Stimulated activated naive CD8-positive, alpha-beta T cell treated with anti-CD3 and anti-CD28 coated beads, Interleukin-15, Interleukin-2, amounts not matched to agents 100 U/mL and 50 U/mL, for 24 hours (primary cell): ENCODE measurements around the gene C3orf20.

Experiments
- ATAC-seq: fragments of 150-1000 bp; cut with Tn5 transposase; one replicate; pipeline ENCODE4 v1.10.0; 2021
- DNase-seq: peaks from one replicate; pipeline ENCODE4 v3.0.0; 2021

C3orf20 gene

DNA sequence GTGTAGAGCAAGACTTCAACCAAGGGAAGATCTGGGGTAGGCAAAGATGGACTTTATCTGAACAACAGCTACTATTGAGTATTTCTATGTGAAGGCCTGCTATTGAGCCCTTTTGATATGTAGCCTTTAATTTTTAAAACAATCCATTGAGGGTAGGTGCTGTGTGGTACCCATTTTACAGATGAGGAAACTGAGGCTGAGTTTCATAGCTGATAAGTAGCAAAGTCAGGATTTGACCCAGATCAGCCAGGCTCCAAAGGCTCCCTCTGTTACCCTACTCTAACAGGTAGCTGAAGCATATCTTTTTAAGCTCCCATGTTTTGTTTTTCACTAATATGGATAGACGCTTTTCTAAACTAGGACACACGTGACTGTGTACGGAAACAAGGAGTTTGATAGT is 141.4 kb downstream of the C3orf20 start:
- ATAC-seq = no peak
- DNase-seq = no peak

DNA sequence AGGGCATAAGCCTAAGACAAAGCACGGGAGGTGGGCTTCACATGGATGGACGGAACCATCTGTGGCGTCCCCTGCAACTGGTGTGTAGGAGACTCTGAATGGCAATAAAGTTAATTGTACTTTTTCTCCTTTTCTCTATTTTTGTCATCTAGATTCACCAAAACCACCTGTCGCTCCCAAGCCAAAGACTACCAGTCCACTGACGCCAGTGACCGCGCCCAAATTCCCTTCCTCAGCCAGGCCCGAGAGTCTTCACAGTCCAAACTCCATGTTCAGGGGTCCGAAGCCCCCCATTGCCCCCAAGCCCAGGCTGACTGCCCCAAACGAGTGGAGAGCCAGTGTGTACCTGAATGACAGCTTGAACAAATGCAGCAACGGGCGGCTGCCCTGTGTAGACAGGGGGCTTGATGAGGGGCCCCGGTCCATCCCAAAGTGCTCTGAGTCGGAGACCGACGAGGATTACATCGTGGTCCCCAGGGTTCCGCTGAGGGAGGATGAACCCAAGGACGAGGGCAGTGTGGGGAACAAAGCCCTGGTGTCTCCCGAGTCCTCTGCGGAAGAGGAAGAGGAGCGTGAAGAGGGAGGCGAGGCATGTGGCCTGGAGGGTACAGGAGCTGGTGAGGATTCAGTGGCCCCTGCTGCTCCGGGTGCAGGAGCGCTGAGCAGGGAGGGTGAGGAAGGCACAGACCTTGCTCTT is 144.0 kb downstream of the C3orf20 start, which contains the start of gene FGD5:
TSS of gene FGD5 (plus strand) at position 159 of the 697 bp plus-strand sequence. CDS start at position 269, 110 bp downstream.
- DNase-seq (no peak), ATAC-seq (no peak)

DNA sequence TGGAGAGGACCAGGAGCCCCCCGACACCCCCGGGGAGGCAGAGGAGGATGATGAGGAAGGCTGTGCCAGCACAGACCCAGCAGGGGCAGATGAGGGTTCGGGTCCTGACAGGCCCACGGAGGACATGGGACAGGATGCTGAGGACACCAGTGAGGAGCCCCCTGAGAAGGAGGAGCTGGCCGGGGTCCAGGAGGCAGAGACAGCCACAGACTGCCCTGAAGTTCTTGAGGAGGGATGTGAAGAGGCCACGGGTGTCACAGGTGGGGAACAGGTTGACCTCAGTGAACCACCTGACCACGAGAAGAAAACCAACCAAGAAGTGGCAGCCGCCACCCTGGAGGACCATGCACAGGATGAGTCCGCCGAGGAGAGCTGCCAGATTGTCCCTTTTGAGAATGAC is 144.7 kb downstream of the C3orf20 start:
- DNase-seq = no peak
- no peak for ATAC-seq

DNA sequence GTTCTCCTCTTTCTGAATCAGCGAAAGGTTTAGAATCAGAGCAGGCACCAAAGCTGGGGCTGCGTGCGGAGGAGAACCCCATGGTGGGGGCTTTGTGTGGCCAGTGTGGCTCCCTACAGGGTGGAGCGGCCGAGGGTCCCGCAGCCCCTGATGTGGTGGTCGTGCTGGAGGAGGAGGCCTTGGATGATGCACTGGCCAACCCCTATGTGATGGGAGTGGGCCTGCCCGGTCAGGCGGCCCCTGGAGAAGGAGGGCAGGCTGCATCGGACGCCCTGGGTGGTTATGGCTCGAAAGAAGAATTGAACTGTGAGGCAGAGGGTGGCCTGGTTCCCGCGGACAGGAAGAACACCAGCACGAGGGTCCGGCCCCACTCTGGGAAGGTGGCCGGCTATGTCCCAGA is 145.2 kb downstream of the C3orf20 start:
- DNase-seq (no peak), ATAC-seq (no peak)

DNA sequence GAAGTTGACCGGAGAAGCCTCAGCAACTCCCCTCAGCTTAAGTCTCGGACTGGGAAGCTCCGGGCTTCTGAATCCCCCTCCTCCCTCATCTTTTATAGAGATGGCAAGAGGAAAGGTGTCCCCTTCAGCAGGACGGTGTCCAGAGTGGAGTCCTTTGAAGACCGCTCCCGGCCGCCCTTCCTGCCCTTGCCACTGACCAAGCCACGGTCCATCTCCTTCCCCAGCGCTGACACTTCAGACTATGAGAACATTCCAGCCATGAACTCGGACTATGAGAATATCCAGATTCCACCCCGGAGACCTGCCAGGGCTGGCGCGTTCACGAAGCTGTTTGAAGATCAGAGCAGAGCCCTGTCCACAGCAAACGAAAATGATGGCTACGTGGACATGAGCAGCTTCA is 146.2 kb downstream of the C3orf20 start:
- DNase-seq (no peak), ATAC-seq (no peak)

DNA sequence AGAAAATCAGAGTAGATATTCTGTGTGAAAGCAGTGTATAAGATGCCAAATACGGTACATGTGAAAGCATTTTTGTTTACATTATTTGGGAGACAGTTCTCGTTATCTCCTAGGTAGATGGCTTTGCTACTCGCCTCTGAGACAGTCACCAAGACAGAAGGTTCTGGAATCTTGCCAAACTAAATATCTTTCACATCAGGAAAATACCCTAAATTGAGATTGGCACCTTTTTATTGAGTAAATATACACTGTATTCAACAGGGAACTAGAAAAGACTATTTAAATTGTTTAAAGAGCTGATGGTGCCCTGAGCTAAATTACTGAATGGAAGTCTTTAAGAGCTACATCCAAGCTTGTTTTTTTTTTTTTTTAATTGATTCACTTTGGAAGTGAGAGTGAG is 147.2 kb downstream of the C3orf20 start:
- DNase-seq = no peak
- no peak for ATAC-seq
